Endometrial microvascular endothelial cells (primary cell): ENCODE measurements around the gene GRAMD2B. TPM values are rescaled to one million over a fixed set of nuclear protein-coding genes. Genes with fewer than 3 reads are reported as not detected.

ENCODE experiments used
- in situ Hi-C: cut with HindIII; loops from 2 replicates; pipeline ENCODE4 v1.10.0; 2017; ENCODE audit warnings: low sequenced_read_pairs, low pct_unique_long_range_greater_than_20kb; ENCODE audit errors: inconsistent ontology term
- total RNA-seq: library from RNA; depleted of rRNA; stranded (reverse); fragments of >200 nt; gene quantifications from one replicate; pipeline ENCODE4 v1.2.3, GENCODE V29; 2015; ENCODE audit errors: inconsistent ontology term

The GRAMD2B gene
- total RNA-seq, 1 donor from 2014 or later = 0.56 TPM

- in situ Hi-C loops = no loop called here
Measured at GRCh38 chr5:126444137-126444536, 20.9 kb downstream of the GRAMD2B start.

- in situ Hi-C loops = no loop called here
Measured at GRCh38 chr5:126445502-126446174, 22.4 kb downstream of the GRAMD2B start.

GRCh38 chr5:126446498-126447224, 23.5 kb downstream of the GRAMD2B start:
- in situ Hi-C loops = no loop called here

DNA sequence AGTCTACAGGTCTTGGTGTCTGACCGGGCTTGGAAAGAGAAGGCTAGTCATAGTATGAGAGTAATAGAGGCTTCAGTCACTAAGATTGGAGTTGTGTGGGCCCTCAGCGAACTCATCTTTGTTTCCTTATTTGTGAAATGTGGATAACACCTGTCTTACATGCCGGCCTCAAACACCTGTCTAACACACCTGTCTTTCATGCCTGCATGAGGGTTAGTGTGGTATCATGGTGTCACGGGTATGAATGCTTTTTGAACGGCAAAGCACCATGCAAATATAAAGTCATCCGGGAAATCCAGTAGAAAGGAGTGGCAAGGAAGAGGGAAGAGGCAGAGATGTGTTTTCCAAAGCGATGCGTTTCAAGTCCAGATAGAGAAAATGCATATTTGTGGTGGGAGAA, 25.5 kb downstream of the GRAMD2B start:
- in situ Hi-C loops = no loop called here

DNA sequence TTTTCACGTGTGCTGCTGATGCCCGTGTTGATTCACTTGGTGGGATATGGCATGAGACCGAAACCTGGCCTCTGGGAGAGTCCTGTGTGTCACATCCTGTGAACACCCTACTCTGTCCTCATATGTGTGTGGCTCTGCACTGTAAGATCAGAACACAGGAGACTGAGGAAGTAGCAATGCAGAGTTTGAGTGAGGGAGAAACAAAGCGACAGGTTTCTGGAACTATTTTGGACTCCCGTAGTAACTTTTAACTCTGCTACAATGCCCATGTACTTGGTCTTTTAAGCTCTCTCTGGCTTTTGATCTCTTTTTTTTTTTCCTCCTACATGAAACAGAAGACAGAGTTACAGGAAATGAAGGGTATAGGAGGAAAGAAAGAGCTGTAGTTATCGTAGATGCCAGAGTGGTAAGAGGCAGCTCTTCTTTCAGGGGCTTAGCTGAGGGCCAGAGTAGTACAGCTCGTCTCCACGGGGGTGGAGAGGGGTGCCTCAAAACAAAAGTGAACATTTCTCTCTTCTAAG, 26.6 kb downstream of the GRAMD2B start:
- in situ Hi-C loops = no loop called here

DNA sequence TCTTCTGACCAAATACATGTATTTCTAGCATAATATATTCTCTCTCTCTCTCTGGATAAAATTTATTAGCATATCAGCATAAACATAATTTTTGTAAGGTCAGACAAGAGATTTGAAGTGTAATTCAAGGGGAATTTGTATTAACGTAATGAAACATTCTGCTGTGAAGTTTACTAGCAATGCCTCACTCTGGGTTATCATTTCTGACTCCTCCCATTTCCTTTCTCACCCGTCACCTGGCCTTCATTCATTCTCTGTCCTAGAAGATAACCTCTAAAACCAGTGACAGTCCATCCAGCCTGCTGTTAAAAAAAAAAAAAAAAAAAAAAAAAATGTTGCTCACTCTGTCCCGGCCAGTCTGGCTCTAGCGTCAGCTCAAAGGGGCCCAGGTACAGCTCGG, 27.1 kb downstream of the GRAMD2B start:
- in situ Hi-C loops = no loop called here

DNA sequence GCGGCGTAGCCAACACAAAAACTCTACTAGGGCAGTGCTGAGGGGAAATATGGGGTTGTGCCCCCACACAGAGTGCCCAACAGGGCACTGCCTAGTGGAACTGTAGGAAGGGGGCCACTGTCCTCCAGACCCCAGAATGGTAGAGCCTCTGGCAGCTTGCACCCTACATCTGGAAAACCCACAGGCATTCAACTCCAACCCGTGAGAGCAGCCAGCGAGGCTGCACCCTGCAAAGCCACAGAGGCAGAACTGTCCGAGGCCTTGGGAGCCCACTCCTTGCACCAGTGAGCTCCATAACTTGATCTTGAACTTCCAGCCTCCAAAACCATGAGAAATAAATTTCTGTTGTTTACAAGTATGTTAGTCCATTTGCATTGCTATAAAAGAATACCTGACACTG, 27.7 kb downstream of the GRAMD2B start:
- in situ Hi-C loops = no loop called here

DNA sequence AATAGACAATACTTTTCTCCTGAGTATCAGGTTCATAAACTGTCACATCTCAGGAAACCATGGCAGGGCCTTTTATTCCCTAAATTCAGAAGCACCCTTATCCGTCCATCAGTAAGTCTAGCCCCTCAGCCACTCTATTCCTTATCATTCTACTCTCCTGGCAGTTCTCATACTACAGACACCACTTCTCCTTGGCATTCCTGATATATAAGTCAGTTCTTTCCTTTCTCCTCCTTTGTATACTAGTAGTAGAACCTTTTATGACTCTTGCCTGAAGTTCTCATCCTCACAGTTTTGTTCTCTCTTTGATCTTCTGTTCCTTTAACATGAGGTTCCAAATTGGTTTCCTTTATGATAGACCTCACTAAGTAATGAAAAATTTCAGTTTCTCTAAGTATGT, 29.3 kb downstream of the GRAMD2B start:
- in situ Hi-C loops = no loop called here

GRCh38 chr5:126454081-126454480, 30.9 kb downstream of the GRAMD2B start:
- in situ Hi-C loops = no loop called here

GRCh38 chr5:126454535-126454934, 31.3 kb downstream of the GRAMD2B start:
- in situ Hi-C loops = no loop called here

- in situ Hi-C loops = no loop called here
Measured at GRCh38 chr5:126455264-126455663, 32.1 kb downstream of the GRAMD2B start.

DNA sequence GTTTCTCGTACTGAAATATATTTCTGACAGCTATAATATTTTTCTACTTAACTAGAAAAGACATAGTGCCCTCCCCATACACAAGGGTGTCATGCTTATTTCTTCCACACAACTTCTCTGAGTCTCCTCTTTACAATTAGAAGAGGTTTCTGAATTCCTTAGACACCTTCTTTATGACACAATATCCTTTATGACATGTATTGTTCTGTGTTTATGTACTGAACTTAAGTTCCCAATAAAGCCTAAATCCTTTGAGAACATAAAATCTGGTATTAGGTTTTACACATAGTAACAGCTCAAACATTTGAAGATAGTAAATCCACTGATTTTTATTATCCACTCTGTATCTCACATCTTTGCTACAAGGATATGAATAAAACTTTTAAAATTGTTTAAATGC, 32.5 kb downstream of the GRAMD2B start:
- in situ Hi-C loops = no loop called here

GRCh38 chr5:126456217-126456820, 33.1 kb downstream of the GRAMD2B start:
- in situ Hi-C loops = no loop called here

GRCh38 chr5:126460459-126460858, 37.2 kb downstream of the GRAMD2B start:
- in situ Hi-C loops = no loop called here

DNA sequence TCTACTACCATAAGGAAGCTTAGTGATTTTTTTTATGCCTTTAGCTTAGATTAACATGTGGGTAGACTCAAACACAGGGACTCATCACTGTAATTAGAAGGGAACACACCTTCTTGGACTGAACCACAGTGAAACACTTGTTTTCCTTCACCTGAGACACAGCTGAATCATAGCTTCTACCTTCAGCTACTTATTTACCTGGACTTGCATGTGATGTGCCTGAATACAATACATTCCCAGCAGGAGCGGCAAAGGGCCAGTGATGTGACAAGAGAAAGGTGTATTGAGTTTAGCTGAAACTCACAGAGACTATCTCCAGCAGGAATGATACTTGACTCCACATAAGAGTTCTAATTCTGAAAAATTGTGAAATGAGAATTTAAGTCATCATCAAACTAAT, 37.8 kb downstream of the GRAMD2B start:
- in situ Hi-C loops = no loop called here

GRCh38 chr5:126461838-126462237, 38.6 kb downstream of the GRAMD2B start:
- in situ Hi-C loops = no loop called here

- in situ Hi-C loops = no loop called here
Measured at GRCh38 chr5:126462239-126463014, 39.2 kb downstream of the GRAMD2B start.

- in situ Hi-C loops = no loop called here
Measured at GRCh38 chr5:126464016-126464415, 40.8 kb downstream of the GRAMD2B start.

- in situ Hi-C loops = no loop called here
Measured at GRCh38 chr5:126464959-126465358, 41.8 kb downstream of the GRAMD2B start.
